A673 (cell line): ENCODE results near the gene BICC1. TPM values are rescaled to one million over a fixed set of nuclear protein-coding genes. Genes with fewer than 3 reads are reported as not detected.

ENCODE experiments used
- BruUV-seq: library from RNA; stranded (reverse); fragments of 400-500 nt; replicated peaks from 2 replicates; lab custom pipeline; 2021; lab: Mats Ljungman, UMichigan
- CTCF ChIA-PET: fragments of 300-600 bp; sonication (Branson Sonifier 250); formaldehyde crosslinking; loops from one replicate; lab custom pipeline; 2022; ENCODE audit warnings: antibody characterized with exemption; lab: Charles Lee
- POLR2A ChIA-PET: fragments of 300-600 bp; sonication (Branson Sonifier 250); formaldehyde crosslinking; loops from one replicate; lab custom pipeline; 2022; ENCODE audit warnings: antibody characterized with exemption; ENCODE audit not compliant: low non-redundant PET; lab: Charles Lee
- DNase-seq: peaks from one replicate; pipeline ENCODE4 v3.0.0-alpha.2; 2015; ENCODE audit warnings: low spot score
- H3K27ac ChIP-seq: fragments of 200-600 bp; sonication (generic); 2 replicates; pipeline ENCODE4 v1.5.1; 2016; ENCODE audit warnings: mixed run types, low read depth, mild to moderate bottlenecking, mixed read lengths, antibody characterized with exemption, low read length; ENCODE audit not compliant: poor library complexity, severe bottlenecking
- H3K27me3 ChIP-seq: fragments of 200-600 bp; sonication (generic); replicated peaks from 2 replicates; pipeline ENCODE4 v1.6.1; 2017; ENCODE audit warnings: mixed run types, low read depth, mild to moderate bottlenecking, mixed read lengths, antibody characterized with exemption, low read length; ENCODE audit not compliant: insufficient read depth, poor library complexity
- H3K36me3 ChIP-seq: fragments of 200-600 bp; sonication (generic); 2 replicates; pipeline ENCODE4 v1.6.1; 2016; ENCODE audit warnings: mixed run types, mild to moderate bottlenecking, mixed read lengths, antibody characterized with exemption, low read length; ENCODE audit not compliant: insufficient read depth, poor library complexity, severe bottlenecking
- H3K4me1 ChIP-seq: fragments of 200-600 bp; sonication (generic); 2 replicates; pipeline ENCODE4 v1.6.1; 2017; ENCODE audit warnings: mixed run types, mild to moderate bottlenecking, mixed read lengths, antibody characterized with exemption, low read length; ENCODE audit not compliant: insufficient read depth, poor library complexity, severe bottlenecking
- H3K4me3 ChIP-seq: fragments of 200-600 bp; sonication (generic); 2 replicates; pipeline ENCODE4 v1.5.1; 2016; ENCODE audit warnings: low read depth, mixed run types, mild to moderate bottlenecking, mixed read lengths, low read length; ENCODE audit not compliant: poor library complexity, severe bottlenecking
- H3K9me3 ChIP-seq: fragments of 200-600 bp; sonication (generic); 2 replicates; pipeline ENCODE4 v1.6.1; 2016; ENCODE audit warnings: mixed run types, low read depth, mild to moderate bottlenecking, mixed read lengths, antibody characterized with exemption, low read length; ENCODE audit not compliant: poor library complexity, severe bottlenecking
- CTCF ChIP-seq: fragments of 300-800, 200-600 bp; sonication (generic); conservative IDR thresholded peaks from 2 replicates; pipeline ENCODE4 v1.5.1; 2017; ENCODE audit warnings: low read depth, mild to moderate bottlenecking, antibody characterized with exemption, low read length, moderate library complexity, mixed read lengths
- EZH2 ChIP-seq: fragments of 200-600 bp; sonication (generic); IDR thresholded peaks from 2 replicates; pipeline ENCODE4 v1.6.1; 2017; ENCODE audit warnings: borderline replicate concordance, low read depth, mild to moderate bottlenecking, mixed read lengths, antibody characterized with exemption, low read length; ENCODE audit not compliant: poor library complexity, severe bottlenecking
- intact Hi-C: fragments of 100-400 bp; cut with micrococcal nuclease; formaldehyde crosslinking; loops from one replicate; pipeline ENCODE4 v1.10.0; 2022; ENCODE audit not compliant: unreplicated experiment
- total RNA-seq: library from RNA; stranded (reverse); gene quantifications from 2 replicates; pipeline ENCODE4 v1.2.3, GENCODE V29; 2021

The BICC1 gene
- total RNA-seq, 1 experiment from 2014 or later: 1.6 TPM

DNA sequence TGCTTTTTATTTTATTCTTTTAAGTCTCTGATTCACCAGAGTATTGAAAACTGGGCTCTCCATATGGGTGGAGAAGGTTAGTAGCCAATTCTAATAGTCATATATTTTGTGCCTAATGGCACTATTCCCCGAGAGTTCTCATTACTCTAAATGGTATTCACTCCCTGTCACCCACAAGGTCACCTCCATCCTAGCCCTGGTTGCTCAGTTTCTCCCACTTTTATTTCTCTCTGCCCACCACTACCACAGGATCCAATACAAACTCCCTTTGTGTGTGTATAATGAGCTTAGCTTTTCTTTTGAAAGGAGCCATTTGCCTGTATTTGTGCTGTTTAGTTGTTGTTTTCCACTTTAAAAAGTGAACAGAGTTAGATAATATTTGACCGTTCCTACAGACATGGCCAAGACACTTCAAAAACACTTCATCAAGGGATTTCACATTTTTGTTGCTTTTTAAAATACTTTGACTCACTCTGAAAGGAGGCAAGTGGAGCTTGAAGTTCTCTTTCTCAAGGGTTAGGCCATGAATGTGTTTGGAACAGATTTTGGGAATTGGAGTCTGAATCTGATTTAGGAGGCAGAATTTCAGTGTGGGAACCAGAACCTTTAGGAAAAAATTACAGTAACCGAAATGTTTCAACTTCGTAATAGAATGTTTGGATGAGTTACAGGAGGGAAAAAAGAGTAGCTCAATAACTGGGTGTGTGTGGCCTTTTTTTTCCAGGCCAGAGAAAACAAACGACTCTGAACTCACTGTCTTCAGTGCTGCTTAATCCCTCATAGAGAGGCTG is 321.3 kb downstream of the BICC1 start:
- BruUV-seq: no TSS peak
- H3K27me3 ChIP-seq: no peaks in the 10 kb centered on the region
- H3K4me3 ChIP-seq: no peak overlapping the region
- DNase-seq: no peak
- H3K4me1 ChIP-seq: no peaks in the 10 kb centered on the region
- H3K36me3 ChIP-seq: no peaks in the 10 kb centered on the region
- no peak overlapping the region for H3K27ac ChIP-seq
- POLR2A ChIA-PET: no interaction called here
- no peaks in the 10 kb centered on the region for H3K9me3 ChIP-seq
- intact Hi-C loops: no loop called here
- TF ChIP-seq CTCF (no peak), EZH2 (no peak)
- CTCF ChIA-PET: no interaction called here

- POLR2A ChIA-PET: no interaction called here
- Histone ChIP-seq H3K27ac (no peak overlapping the region), H3K36me3 (no peaks in the 10 kb centered on the region), H3K4me1 (no peaks in the 10 kb centered on the region), H3K9me3 (no peaks in the 10 kb centered on the region), H3K27me3 (no peaks in the 10 kb centered on the region), H3K4me3 (no peak overlapping the region)
- intact Hi-C loops: no loop called here
- DNase-seq: no peak
- TF ChIP-seq EZH2: no peak
- TF ChIP-seq CTCF: no peak
- BruUV-seq: no TSS peak
- CTCF ChIA-PET: no interaction called here
These were observed 323.6 kb downstream of the BICC1 start for GRCh38 chr10:58836176-58836700.

GRCh38 chr10:58836991-58837575 is 324.4 kb downstream of the BICC1 start:
- H3K4me1 ChIP-seq: no peaks in the 10 kb centered on the region
- ChIA-PET POLR2A (no interaction called here), CTCF (no interaction called here)
- no peaks in the 10 kb centered on the region for H3K27me3 ChIP-seq
- H3K9me3 ChIP-seq: no peaks in the 10 kb centered on the region
- TF ChIP-seq EZH2: no peak
- TF ChIP-seq CTCF: no peak
- DNase-seq: no peak
- H3K27ac ChIP-seq: no peak overlapping the region
- no TSS peak for BruUV-seq
- no peak overlapping the region for H3K4me3 ChIP-seq
- intact Hi-C loops: no loop called here
- no peaks in the 10 kb centered on the region for H3K36me3 ChIP-seq
